Measurements from ENCODE around the gene SLC10A4. TPM values are rescaled to one million over a fixed set of nuclear protein-coding genes. Genes with fewer than 3 reads are reported as not detected.

The SLC10A4 gene
- total and polyA plus RNA-seq, 2 donors (not counting 1 experiment from before 2014, with no cell fraction given): under 0.01 to 0.07 TPM

- Histone ChIP-seq H3K4me1 (ENCODE audit: control insufficient read depth, extremely low read depth, insufficient read depth, low read length) (no peaks in the 10 kb centered on the region), H3K4me3 (replicated peaks in 1 of 4; ENCODE audit: control extremely low read depth in 1 of 4, insufficient read depth in 1 of 4, low read depth in 3 of 4, low read length in 4 of 4) (no peak overlapping the region), H3K36me3 (ENCODE audit: control insufficient read depth, insufficient read depth, low read length) (no peaks in the 10 kb centered on the region), H3K9ac (ENCODE audit: insufficient read depth, low read length) (no peak overlapping the region), H3K79me2 (ENCODE audit: control insufficient read depth, insufficient read depth, low read length) (no peaks in the 10 kb centered on the region), H2AFZ (ENCODE audit: low read length) (no peak overlapping the region), H3K9me3 (ENCODE audit: control insufficient read depth, insufficient read depth, low read depth, low read length) (no peaks in the 10 kb centered on the region), H3K4me2 (ENCODE audit: extremely low read depth, insufficient read depth, low read length) (no peak overlapping the region), H3K27ac (ENCODE audit: insufficient read depth, low read length) (no peak overlapping the region), H4K20me1 (ENCODE audit: control insufficient read depth, extremely low read depth, insufficient read depth, low read length) (no peaks in the 10 kb centered on the region), H3K27me3 (ENCODE audit: control insufficient read depth, insufficient read depth, low read length) (peaks cover 4% of the 10 kb centered on the region)
- TF ChIP-seq EZH2 (IDR thresholded peaks at IDR 0.05; ENCODE audit: low read length, missing control alignments) (no peak), CTCF (conservative IDR thresholded peaks at IDR 0.05 in 1 of 2, IDR thresholded peaks at IDR 0.05 in 1 of 2; ENCODE audit: low read depth in 1 of 2, low read length in 2 of 2) (no peak)
- DNase-seq (ENCODE audit: low read depth in 2 of 2): no peak
Observed at GRCh38 chr4:48467891-48468290, 15.3 kb upstream of the SLC10A4 start.

- no peaks in the 10 kb centered on the region for H3K27me3 ChIP-seq (ENCODE audit: control insufficient read depth, insufficient read depth, low read length)
- H4K20me1 ChIP-seq (ENCODE audit: control insufficient read depth, extremely low read depth, insufficient read depth, low read length): no peaks in the 10 kb centered on the region
- H3K4me3 ChIP-seq (replicated peaks in 1 of 4; ENCODE audit: control extremely low read depth in 1 of 4, insufficient read depth in 1 of 4, low read depth in 3 of 4, low read length in 4 of 4): no peak overlapping the region
- H3K4me1 ChIP-seq (ENCODE audit: control insufficient read depth, extremely low read depth, insufficient read depth, low read length): no peaks in the 10 kb centered on the region
- H3K4me2 ChIP-seq (ENCODE audit: extremely low read depth, insufficient read depth, low read length): no peak overlapping the region
- no peak overlapping the region for H2AFZ ChIP-seq (ENCODE audit: low read length)
- no peaks in the 10 kb centered on the region for H3K36me3 ChIP-seq (ENCODE audit: control insufficient read depth, insufficient read depth, low read length)
- no peaks in the 10 kb centered on the region for H3K79me2 ChIP-seq (ENCODE audit: control insufficient read depth, insufficient read depth, low read length)
- no peak overlapping the region for H3K27ac ChIP-seq (ENCODE audit: insufficient read depth, low read length)
- DNase-seq (ENCODE audit: low read depth in 2 of 2): no peak
- TF ChIP-seq CTCF (conservative IDR thresholded peaks at IDR 0.05 in 1 of 2, IDR thresholded peaks at IDR 0.05 in 1 of 2; ENCODE audit: low read depth in 1 of 2, low read length in 2 of 2): no peak
- H3K9ac ChIP-seq (ENCODE audit: insufficient read depth, low read length): no peak overlapping the region
- H3K9me3 ChIP-seq (ENCODE audit: control insufficient read depth, insufficient read depth, low read depth, low read length): no peaks in the 10 kb centered on the region
Observed at GRCh38 chr4:48470137-48470536, 13.0 kb upstream of the SLC10A4 start.

- H3K4me3 ChIP-seq (replicated peaks in 1 of 4; ENCODE audit: control extremely low read depth in 1 of 4, insufficient read depth in 1 of 4, low read depth in 3 of 4, low read length in 4 of 4): no peak overlapping the region
- peak in 1 of 2 donors; percentile 20 for DNase-seq (ENCODE audit: low read depth in 2 of 2)
- no peaks in the 10 kb centered on the region for H3K36me3 ChIP-seq (ENCODE audit: control insufficient read depth, insufficient read depth, low read length)
- H3K4me2 ChIP-seq (ENCODE audit: extremely low read depth, insufficient read depth, low read length): no peak overlapping the region
- no peaks in the 10 kb centered on the region for H3K9me3 ChIP-seq (ENCODE audit: control insufficient read depth, insufficient read depth, low read depth, low read length)
- H2AFZ ChIP-seq (ENCODE audit: low read length): no peak overlapping the region
- no peaks in the 10 kb centered on the region for H3K4me1 ChIP-seq (ENCODE audit: control insufficient read depth, extremely low read depth, insufficient read depth, low read length)
- H3K27ac ChIP-seq (ENCODE audit: insufficient read depth, low read length): no peak overlapping the region
- no peaks in the 10 kb centered on the region for H3K79me2 ChIP-seq (ENCODE audit: control insufficient read depth, insufficient read depth, low read length)
- H3K9ac ChIP-seq (ENCODE audit: insufficient read depth, low read length): no peak overlapping the region
- H3K27me3 ChIP-seq (ENCODE audit: control insufficient read depth, insufficient read depth, low read length): no peaks in the 10 kb centered on the region
- no peaks in the 10 kb centered on the region for H4K20me1 ChIP-seq (ENCODE audit: control insufficient read depth, extremely low read depth, insufficient read depth, low read length)
- TF ChIP-seq EZH2 (IDR thresholded peaks at IDR 0.05; ENCODE audit: low read length, missing control alignments) (no peak), CTCF (conservative IDR thresholded peaks at IDR 0.05 in 1 of 2, IDR thresholded peaks at IDR 0.05 in 1 of 2; ENCODE audit: low read depth in 1 of 2, low read length in 2 of 2) (no peak)
Observed at GRCh38 chr4:48470570-48470969, 12.6 kb upstream of the SLC10A4 start.

All from fibroblast of lung (primary cell).